HG02610 (cell line): Measurements from ENCODE around the gene C10orf71.

Source experiments
- ATAC-seq: cut with Tn5 transposase; IDR thresholded peaks from one replicate; pipeline ENCODE4 v1.9.1; 2021; ENCODE audit warnings: mild to moderate bottlenecking, moderate library complexity; ENCODE audit not compliant: unreplicated experiment

The C10orf71 gene

GRCh38 chr10:49298983-49299815 is at the start of gene C10orf71:
Gene C10orf71, plus strand, starts transcription at chr10:49299170. Its CDS starts 23,376 bp downstream, at chr10:49322546.
- no peak for ATAC-seq

- ATAC-seq, result no peak
Observed at GRCh38 chr10:49252313-49253034, 46.5 kb upstream of the C10orf71 start.

- ATAC-seq, result no peak
Observed at GRCh38 chr10:49253340-49253906, 45.5 kb upstream of the C10orf71 start.

- no peak for ATAC-seq
Observed at GRCh38 chr10:49254150-49254549, 44.8 kb upstream of the C10orf71 start.

GRCh38 chr10:49254556-49255318 is 44.2 kb upstream of the C10orf71 start:
- ATAC-seq, result no peak

- ATAC-seq, result no peak
Observed at GRCh38 chr10:49255883-49256282, 43.1 kb upstream of the C10orf71 start.

- ATAC-seq, result no peak
Observed at GRCh38 chr10:49257154-49257553, 41.8 kb upstream of the C10orf71 start.

GRCh38 chr10:49257626-49258349 is 41.2 kb upstream of the C10orf71 start:
- no peak for ATAC-seq

- no peak for ATAC-seq
Observed at GRCh38 chr10:49258350-49258683, 40.7 kb upstream of the C10orf71 start.

- ATAC-seq, result no peak
Observed at GRCh38 chr10:49260644-49261296, 38.2 kb upstream of the C10orf71 start.

- ATAC-seq, result no peak
Observed at GRCh38 chr10:49263591-49263990, 35.4 kb upstream of the C10orf71 start.

- no peak for ATAC-seq
Observed at GRCh38 chr10:49264177-49264677, 34.7 kb upstream of the C10orf71 start.

- no peak for ATAC-seq
Observed at GRCh38 chr10:49265885-49266284, 33.1 kb upstream of the C10orf71 start.

GRCh38 chr10:49268185-49268584 is 30.8 kb upstream of the C10orf71 start:
- ATAC-seq, result no peak

GRCh38 chr10:49269523-49269922 is 29.4 kb upstream of the C10orf71 start:
- ATAC-seq, result no peak

- no peak for ATAC-seq
Observed at GRCh38 chr10:49270565-49270964, 28.4 kb upstream of the C10orf71 start.

GRCh38 chr10:49271346-49271745 is 27.6 kb upstream of the C10orf71 start:
- ATAC-seq, result no peak

GRCh38 chr10:49272251-49273081 is 26.5 kb upstream of the C10orf71 start:
- ATAC-seq, result no peak

GRCh38 chr10:49273082-49273465 is 25.9 kb upstream of the C10orf71 start:
- no peak for ATAC-seq
